Astrocyte (in vitro differentiated cells and primary cell): Measurements from ENCODE around the gene SYT8. TPM values are rescaled to one million over a fixed set of nuclear protein-coding genes. Genes with fewer than 3 reads are reported as not detected.

Experiments used
- DNase-seq: peaks from one replicate; pipeline ENCODE4 v3.0.0-alpha.2; 2010; ENCODE audit warnings: low read depth
- FAIRE-seq: peaks from 2 replicates; lab custom pipeline; 2011; peaks lifted over from hg19 to GRCh38; lab: Jason Lieb, UNC
- H2AFZ ChIP-seq: 2 replicates; pipeline ENCODE4 v1.6.0; 2012; ENCODE audit warnings: low read depth, low read length, inconsistent platforms
- H3K27ac ChIP-seq: 2 replicates; pipeline ENCODE4 v1.5.1; 2011; ENCODE audit warnings: low read depth, low read length, inconsistent platforms
- H3K27me3 ChIP-seq: 2 replicates; pipeline ENCODE4 v1.6.0; 2011; ENCODE audit warnings: low read length, inconsistent platforms; ENCODE audit not compliant: insufficient read depth
- H3K36me3 ChIP-seq: 2 replicates; pipeline ENCODE4 v1.5.1; 2011; ENCODE audit warnings: low read length, inconsistent platforms; ENCODE audit not compliant: insufficient read depth
- H3K4me1 ChIP-seq: 2 replicates; pipeline ENCODE4 v1.5.1; 2011; ENCODE audit warnings: low read length, inconsistent platforms; ENCODE audit not compliant: insufficient read depth
- H3K4me2 ChIP-seq: 2 replicates; pipeline ENCODE4 v1.6.0; 2012; ENCODE audit warnings: low read length, inconsistent platforms
- H3K4me3 ChIP-seq: 2 replicates; pipeline ENCODE4 v1.5.1; 2011; ENCODE audit warnings: low read depth, mild to moderate bottlenecking, low read length, inconsistent platforms; ENCODE audit not compliant: insufficient read depth
- H3K79me2 ChIP-seq: 2 replicates; pipeline ENCODE4 v1.6.0; 2012; ENCODE audit warnings: mild to moderate bottlenecking, low read length, inconsistent platforms; ENCODE audit not compliant: insufficient read depth
- H3K9ac ChIP-seq: 2 replicates; pipeline ENCODE4 v1.6.0; 2012; ENCODE audit warnings: mild to moderate bottlenecking, low read length, inconsistent platforms
- H3K9me3 ChIP-seq: 2 replicates; pipeline ENCODE4 v1.5.1; 2012; ENCODE audit warnings: low read depth, mild to moderate bottlenecking, low read length, inconsistent platforms; ENCODE audit not compliant: insufficient read depth
- H4K20me1 ChIP-seq: 2 replicates; pipeline ENCODE4 v1.6.0; 2012; ENCODE audit warnings: low read length, inconsistent platforms; ENCODE audit not compliant: insufficient read depth
- H3K27ac Mint-ChIP-seq: one replicate; pipeline ENCODE4 v1.8.0; 2021; ENCODE audit warnings: mild to moderate bottlenecking, mixed read lengths; ENCODE audit not compliant: unreplicated experiment
- H3K27me3 Mint-ChIP-seq: one replicate; pipeline ENCODE4 v1.8.0; 2021; ENCODE audit warnings: low read depth, mixed read lengths; ENCODE audit not compliant: unreplicated experiment
- H3K36me3 Mint-ChIP-seq: one replicate; pipeline ENCODE4 v1.8.0; 2021; ENCODE audit warnings: low read depth, mixed read lengths; ENCODE audit not compliant: unreplicated experiment
- H3K4me1 Mint-ChIP-seq: one replicate; pipeline ENCODE4 v1.8.0; 2021; ENCODE audit warnings: low read depth, mixed read lengths; ENCODE audit not compliant: unreplicated experiment
- H3K4me3 Mint-ChIP-seq: one replicate; pipeline ENCODE4 v1.8.0; 2021; ENCODE audit warnings: mild to moderate bottlenecking, moderate library complexity, mixed read lengths; ENCODE audit not compliant: unreplicated experiment
- H3K9me3 Mint-ChIP-seq: one replicate; pipeline ENCODE4 v1.8.0; 2021; ENCODE audit warnings: mild to moderate bottlenecking, mixed read lengths; ENCODE audit not compliant: unreplicated experiment
- EZH2 ChIP-seq: IDR thresholded peaks from 2 replicates; pipeline ENCODE4 v1.6.1; 2012; ENCODE audit warnings: mild to moderate bottlenecking, low read length, inconsistent platforms; ENCODE audit not compliant: insufficient read depth
- total RNA-seq: library from RNA; stranded (reverse); gene quantifications from 2 replicates; pipeline ENCODE4 v1.2.1, GENCODE V29; 2021
- TF ChIP-seq, protein P1 (sequence below): IDR thresholded peaks from 2 replicates; pipeline ENCODE4 v1.5.1; 2011; ENCODE audit warnings: low read depth, mild to moderate bottlenecking, inconsistent platforms, low read length, moderate library complexity; ENCODE audit not compliant: insufficient read depth

SYT8 gene
- total RNA-seq, 1 donor from 2014 or later: 0.36 TPM

DNA sequence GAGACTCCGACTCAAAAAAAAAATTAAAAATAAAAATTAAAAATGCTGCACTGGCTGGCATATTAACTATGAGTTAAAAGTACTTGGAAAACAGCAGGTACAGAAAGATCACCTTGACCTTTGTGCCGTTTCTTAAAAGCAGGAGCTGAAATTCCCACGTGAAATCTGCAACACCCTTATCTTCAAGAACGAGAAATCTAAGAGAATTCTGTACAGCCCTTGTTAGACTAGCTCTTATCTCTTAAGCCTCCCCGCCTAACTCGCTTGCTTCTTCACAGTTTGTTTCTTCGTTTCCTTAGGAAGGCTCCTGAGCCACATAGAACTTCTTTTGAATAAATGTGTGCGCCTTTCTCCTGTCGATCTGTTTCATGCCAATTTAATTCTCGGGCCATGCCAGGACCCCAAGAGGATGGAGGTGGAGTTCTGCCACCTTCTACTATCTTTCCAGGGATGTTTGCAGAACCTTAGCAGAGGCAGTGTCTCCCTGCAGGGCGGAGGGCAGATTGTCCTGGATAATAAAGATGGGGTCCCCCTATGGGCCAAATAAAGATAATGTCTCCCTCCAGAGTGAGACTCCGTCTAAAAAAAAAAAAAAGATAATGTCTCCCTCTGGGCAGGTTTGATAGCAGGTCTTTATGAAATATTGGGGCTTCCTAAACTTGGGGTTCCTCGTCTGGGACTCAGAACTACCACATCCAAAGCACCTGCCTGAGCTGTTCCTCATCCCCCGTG, 27.4 kb upstream of the SYT8 start:
- Histone ChIP-seq H2AFZ (no peak overlapping the region), H3K4me2 (no peak overlapping the region), H3K27me3 (peaks cover 4% of the 10 kb centered on the region), H3K9ac (no peak overlapping the region), H3K27ac (no peak overlapping the region), H3K4me1 (no peaks in the 10 kb centered on the region), H3K9me3 (peaks cover 3% of the 10 kb centered on the region), H3K36me3 (no peaks in the 10 kb centered on the region), H3K4me3 (no peak overlapping the region), H3K79me2 (no peaks in the 10 kb centered on the region), H4K20me1 (no peaks in the 10 kb centered on the region)
- H3K4me1 Mint-ChIP-seq: no peaks in the 10 kb centered on the region
- H3K9me3 Mint-ChIP-seq: peaks cover 9% of the 10 kb centered on the region
- FAIRE-seq: no peak
- peaks cover 48% of the 10 kb centered on the region for H3K27me3 Mint-ChIP-seq
- DNase-seq: no peak
- no peak for TF ChIP-seq EZH2
- TF ChIP-seq, protein P1, sequence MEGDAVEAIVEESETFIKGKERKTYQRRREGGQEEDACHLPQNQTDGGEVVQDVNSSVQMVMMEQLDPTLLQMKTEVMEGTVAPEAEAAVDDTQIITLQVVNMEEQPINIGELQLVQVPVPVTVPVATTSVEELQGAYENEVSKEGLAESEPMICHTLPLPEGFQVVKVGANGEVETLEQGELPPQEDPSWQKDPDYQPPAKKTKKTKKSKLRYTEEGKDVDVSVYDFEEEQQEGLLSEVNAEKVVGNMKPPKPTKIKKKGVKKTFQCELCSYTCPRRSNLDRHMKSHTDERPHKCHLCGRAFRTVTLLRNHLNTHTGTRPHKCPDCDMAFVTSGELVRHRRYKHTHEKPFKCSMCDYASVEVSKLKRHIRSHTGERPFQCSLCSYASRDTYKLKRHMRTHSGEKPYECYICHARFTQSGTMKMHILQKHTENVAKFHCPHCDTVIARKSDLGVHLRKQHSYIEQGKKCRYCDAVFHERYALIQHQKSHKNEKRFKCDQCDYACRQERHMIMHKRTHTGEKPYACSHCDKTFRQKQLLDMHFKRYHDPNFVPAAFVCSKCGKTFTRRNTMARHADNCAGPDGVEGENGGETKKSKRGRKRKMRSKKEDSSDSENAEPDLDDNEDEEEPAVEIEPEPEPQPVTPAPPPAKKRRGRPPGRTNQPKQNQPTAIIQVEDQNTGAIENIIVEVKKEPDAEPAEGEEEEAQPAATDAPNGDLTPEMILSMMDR: no peak
- H3K4me3 Mint-ChIP-seq: no peak overlapping the region
- H3K27ac Mint-ChIP-seq: peak overlapping the region; percentile 58
- H3K36me3 Mint-ChIP-seq: no peaks in the 10 kb centered on the region

DNA sequence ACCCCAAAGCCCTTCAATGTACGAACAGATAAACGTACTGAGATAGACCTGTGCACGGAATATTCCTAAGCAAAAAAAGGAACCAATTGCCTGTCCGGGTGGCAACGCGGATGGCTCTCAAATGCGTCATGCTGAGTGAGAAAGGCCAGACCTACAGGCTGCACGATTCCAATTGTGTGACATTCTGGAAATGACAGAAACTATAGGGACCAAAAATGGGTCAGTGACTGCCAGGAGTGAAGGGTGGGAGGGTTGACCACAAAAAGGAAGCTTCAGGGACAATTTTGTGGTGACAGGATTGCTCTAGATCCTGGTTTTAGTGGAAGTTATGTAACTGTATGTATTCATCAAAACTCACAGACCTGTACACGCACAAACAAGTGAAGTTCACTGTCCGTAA, 24.0 kb upstream of the SYT8 start:
- Histone ChIP-seq H3K27me3 (peaks cover 2% of the 10 kb centered on the region), H3K27ac (no peak overlapping the region), H3K9ac (no peak overlapping the region), H3K4me1 (no peaks in the 10 kb centered on the region), H3K4me2 (no peak overlapping the region), H3K4me3 (no peak overlapping the region), H2AFZ (no peak overlapping the region), H3K36me3 (no peaks in the 10 kb centered on the region), H3K9me3 (peaks cover 3% of the 10 kb centered on the region), H3K79me2 (no peaks in the 10 kb centered on the region), H4K20me1 (no peaks in the 10 kb centered on the region)
- H3K9me3 Mint-ChIP-seq: peaks cover 15% of the 10 kb centered on the region
- H3K36me3 Mint-ChIP-seq: no peaks in the 10 kb centered on the region
- FAIRE-seq: no peak
- no peaks in the 10 kb centered on the region for H3K4me1 Mint-ChIP-seq
- TF ChIP-seq, protein P1: no peak
- TF ChIP-seq EZH2: no peak
- DNase-seq: no peak
- H3K27me3 Mint-ChIP-seq: peaks cover 42% of the 10 kb centered on the region
- H3K4me3 Mint-ChIP-seq: no peak overlapping the region
- H3K27ac Mint-ChIP-seq: no peak overlapping the region

DNA sequence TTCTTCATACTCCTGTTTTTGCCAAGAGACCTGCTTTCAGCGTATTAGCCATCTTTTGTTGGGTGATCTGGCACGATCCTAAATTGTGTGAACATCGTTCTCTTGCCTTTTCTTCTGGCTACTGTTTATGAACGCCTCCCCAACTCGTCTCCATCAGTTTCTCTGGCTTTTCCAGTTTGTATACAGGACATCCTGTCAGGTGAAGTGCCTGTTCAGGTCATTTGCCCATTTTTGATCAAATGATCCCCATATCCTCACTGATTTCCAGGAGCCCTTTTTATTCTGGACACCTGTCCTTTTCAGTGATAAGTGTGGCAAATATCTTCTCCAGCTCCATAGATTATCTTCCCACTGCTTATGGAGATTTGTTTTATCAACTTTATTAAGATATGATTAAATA, 22.5 kb upstream of the SYT8 start:
- Histone ChIP-seq H3K9ac (no peak overlapping the region), H3K4me3 (no peak overlapping the region), H3K9me3 (peaks cover 3% of the 10 kb centered on the region), H3K79me2 (no peaks in the 10 kb centered on the region), H3K4me2 (no peak overlapping the region), H3K4me1 (no peaks in the 10 kb centered on the region), H4K20me1 (no peaks in the 10 kb centered on the region), H2AFZ (no peak overlapping the region), H3K27ac (no peak overlapping the region), H3K27me3 (peaks cover 2% of the 10 kb centered on the region), H3K36me3 (no peaks in the 10 kb centered on the region)
- DNase-seq (no peak), FAIRE-seq (no peak)
- Mint-ChIP-seq H3K27me3 (peaks cover 42% of the 10 kb centered on the region), H3K4me1 (no peaks in the 10 kb centered on the region), H3K27ac (no peak overlapping the region), H3K36me3 (peaks cover under 1% of the 10 kb centered on the region), H3K9me3 (peaks cover 16% of the 10 kb centered on the region), H3K4me3 (no peak overlapping the region)
- TF ChIP-seq EZH2: no peak
- TF ChIP-seq, protein P1: no peak
